Stimulated activated CD8-positive, alpha-beta memory T cell treated with anti-CD3 and anti-CD28 coated beads, Interleukin-2, amount 100 ng/mL, for 1 hour (primary cell): ENCODE results near the gene ONECUT1.

Source experiments
- DNase-seq, 2 donors: peaks; one replicate each; pipeline ENCODE4 v3.0.0-alpha.2; 2020; ENCODE audit warnings: low read depth in 2 of 2

Gene ONECUT1

GRCh38 chr15:52782514-52782913, 7.6 kb downstream of the ONECUT1 start:
- DNase-seq = no peak

- DNase-seq = peak; percentile 30 to 31
Measured at GRCh38 chr15:52780172-52780980, 9.8 kb downstream of the ONECUT1 start.

GRCh38 chr15:52778457-52778856, 11.7 kb downstream of the ONECUT1 start:
- no peak for DNase-seq

- DNase-seq = no peak
Measured at GRCh38 chr15:52772766-52773165, 17.4 kb downstream of the ONECUT1 start.

- no peak for DNase-seq
Measured at GRCh38 chr15:52765785-52766184, 24.4 kb downstream of the ONECUT1 start.

- no peak for DNase-seq
Measured at GRCh38 chr15:52764731-52765130, 25.4 kb downstream of the ONECUT1 start.

- DNase-seq = no peak
Measured at GRCh38 chr15:52762621-52763020, 27.5 kb downstream of the ONECUT1 start.

GRCh38 chr15:52760562-52760961, 29.6 kb downstream of the ONECUT1 start:
- DNase-seq = no peak

GRCh38 chr15:52759969-52760368, 30.2 kb downstream of the ONECUT1 start:
- DNase-seq = no peak

- DNase-seq = no peak
Measured at GRCh38 chr15:52757496-52757895, 32.6 kb downstream of the ONECUT1 start.

- no peak for DNase-seq
Measured at GRCh38 chr15:52751522-52751921, 38.6 kb downstream of the ONECUT1 start.

- DNase-seq = no peak
Measured at GRCh38 chr15:52749258-52749657, 40.9 kb downstream of the ONECUT1 start.

- DNase-seq = no peak
Measured at GRCh38 chr15:52746162-52746757, 43.9 kb downstream of the ONECUT1 start.

- no peak for DNase-seq
Measured at GRCh38 chr15:52745326-52746161, 44.6 kb downstream of the ONECUT1 start.

- no peak for DNase-seq
Measured at GRCh38 chr15:52738311-52738710, 51.8 kb downstream of the ONECUT1 start.

GRCh38 chr15:52737720-52738119, 52.4 kb downstream of the ONECUT1 start:
- DNase-seq = no peak

- peak; percentile 39 to 44 for DNase-seq
Measured at GRCh38 chr15:52735231-52736089, 54.7 kb downstream of the ONECUT1 start.

- DNase-seq = no peak
Measured at GRCh38 chr15:52734329-52734728, 55.8 kb downstream of the ONECUT1 start.

- DNase-seq = no peak
Measured at GRCh38 chr15:52733696-52734255, 56.4 kb downstream of the ONECUT1 start.

- no peak for DNase-seq
Measured at GRCh38 chr15:52733088-52733487, 57.0 kb downstream of the ONECUT1 start.

- DNase-seq = no peak
Measured at GRCh38 chr15:52732551-52732950, 57.6 kb downstream of the ONECUT1 start.
